Hepatocyte (in vitro differentiated cells): Measurements from ENCODE around the gene CFAP99. TPM values are rescaled to one million over a fixed set of nuclear protein-coding genes. Genes with fewer than 3 reads are reported as not detected.

Experiments
- DNase-seq: peaks from one replicate; pipeline ENCODE4 v3.0.0-alpha.2; 2016; ENCODE audit warnings: low spot score
- H2AFZ ChIP-seq: fragments of 200-600 bp; sonication (generic); 2 replicates; pipeline ENCODE4 v1.6.0; 2016; ENCODE audit warnings: antibody characterized with exemption, mild to moderate bottlenecking
- H3K27ac ChIP-seq: fragments of 200-600 bp; sonication (generic); 2 replicates; pipeline ENCODE4 v1.5.1; 2016; ENCODE audit warnings: mild to moderate bottlenecking
- H3K27me3 ChIP-seq: fragments of 200-600 bp; sonication (generic); 2 replicates; pipeline ENCODE4 v1.6.1; 2016
- H3K36me3 ChIP-seq: fragments of 200-600 bp; sonication (generic); replicated peaks from 2 replicates; pipeline ENCODE4 v1.5.1; 2016; ENCODE audit warnings: low read depth; ENCODE audit not compliant: insufficient read depth
- H3K4me1 ChIP-seq: fragments of 200-600 bp; sonication (generic); 2 replicates; pipeline ENCODE4 v1.5.1; 2016; ENCODE audit warnings: mild to moderate bottlenecking, moderate library complexity; ENCODE audit not compliant: insufficient read depth
- H3K4me2 ChIP-seq: fragments of 200-600 bp; sonication (generic); 2 replicates; pipeline ENCODE4 v1.6.0; 2016
- H3K4me3 ChIP-seq: fragments of 200-600 bp; sonication (generic); 2 replicates; pipeline ENCODE4 v1.5.1; 2016; ENCODE audit warnings: mild to moderate bottlenecking
- H3K79me2 ChIP-seq: fragments of 200-600 bp; sonication (generic); 2 replicates; pipeline ENCODE4 v1.6.0; 2017; ENCODE audit warnings: mild to moderate bottlenecking
- H3K9me2 ChIP-seq: fragments of 200-600 bp; sonication (generic); replicated peaks from 2 replicates; pipeline ENCODE4 v1.6.0; 2017; ENCODE audit warnings: mild to moderate bottlenecking; ENCODE audit not compliant: insufficient read depth
- H3K9me3 ChIP-seq: fragments of 200-600 bp; sonication (generic); 2 replicates; pipeline ENCODE4 v1.5.1; 2016; ENCODE audit warnings: low read depth, mild to moderate bottlenecking
- H4K20me1 ChIP-seq: fragments of 200-600 bp; sonication (generic); 2 replicates; pipeline ENCODE4 v1.6.0; 2016; ENCODE audit warnings: mild to moderate bottlenecking; ENCODE audit not compliant: insufficient read depth, poor library complexity, severe bottlenecking
- EZH2 ChIP-seq: fragments of 200-600 bp; sonication (generic); IDR thresholded peaks from 2 replicates; pipeline ENCODE4 v1.6.1; 2016; ENCODE audit warnings: antibody characterized with exemption, mild to moderate bottlenecking, borderline replicate concordance
- EZH2phosphoT487 ChIP-seq: fragments of 200-600 bp; sonication (generic); IDR thresholded peaks from one replicate; pipeline ENCODE4 v1.6.1; 2018; ENCODE audit warnings: antibody characterized with exemption, mild to moderate bottlenecking, low read depth, moderate library complexity; ENCODE audit not compliant: unreplicated experiment, severe bottlenecking
- WGBS: methylation state at CpG from one replicate; pipeline ENCODE4 v1.1.6; 2016; ENCODE audit warnings: low lambda C conversion rate; ENCODE audit errors: missing lambda C conversion rate; 5-methylcytosine and 5-hydroxymethylcytosine counted together
- polyA plus RNA-seq: library from polyadenylated mRNA; unstranded; fragments of >200 nt; fragmentation: Nextera tagmentation; extraction: Ambion mirVana; gene quantifications from 2 replicates; pipeline ENCODE4 v1.2.1, GENCODE V29; 2016
- total RNA-seq: library from RNA; depleted of rRNA; stranded (reverse); fragments of >200 nt; gene quantifications from 2 replicates; pipeline ENCODE4 v1.2.3, GENCODE V29; 2014
- TF ChIP-seq, protein P1 (sequence below): fragments of 200-600 bp; sonication (generic); IDR thresholded peaks from 2 replicates; pipeline ENCODE4 v1.5.1; 2016; ENCODE audit warnings: antibody characterized with exemption, mild to moderate bottlenecking; ENCODE audit not compliant: poor library complexity

CFAP99 gene
- total and polyA plus RNA-seq, 2 experiments from 2014 or later: not detected

DNA sequence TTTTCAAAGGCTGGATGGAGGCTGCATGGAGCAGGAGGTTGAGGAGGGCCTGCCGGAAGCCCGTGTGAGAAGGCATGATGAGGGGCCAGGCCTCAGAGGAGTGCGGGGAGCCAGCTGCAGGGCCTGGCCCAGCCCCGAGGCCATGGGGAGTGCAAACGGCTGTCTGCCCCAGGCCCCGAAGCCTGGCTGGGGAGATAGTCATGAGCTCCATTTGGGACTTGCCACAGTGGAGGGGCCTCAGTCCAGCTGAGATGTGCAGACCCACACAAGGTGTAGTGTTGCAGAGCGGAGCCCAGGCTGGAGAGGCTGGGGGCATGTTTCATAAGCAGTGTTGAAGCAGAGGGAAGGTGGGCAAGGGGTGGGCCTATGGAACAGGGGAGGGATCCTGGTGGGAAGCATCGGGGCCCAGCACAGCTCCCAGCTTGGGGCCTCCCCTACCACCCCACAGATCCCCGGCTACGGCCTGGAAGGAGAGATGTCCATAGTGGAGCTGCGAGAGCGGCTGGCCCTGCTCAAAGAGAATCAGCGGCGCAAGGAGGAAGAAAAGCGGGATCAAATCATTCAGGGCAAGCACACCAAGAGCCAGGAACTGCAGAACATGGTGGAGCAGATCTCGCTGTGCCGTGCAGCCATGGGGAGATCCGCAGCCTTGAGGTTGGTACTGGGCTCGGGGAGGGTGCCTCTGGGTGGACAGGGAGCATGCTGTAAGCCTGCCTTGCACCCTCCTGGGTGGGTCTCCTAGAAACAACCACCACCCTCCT, 41.0 kb downstream of the CFAP99 start:
- Histone ChIP-seq H3K4me2 (no peak overlapping the region), H3K9me3 (no peaks in the 10 kb centered on the region), H3K4me3 (no peak overlapping the region), H4K20me1 (no peaks in the 10 kb centered on the region), H3K27me3 (no peaks in the 10 kb centered on the region), H3K9me2 (no peaks in the 10 kb centered on the region), H3K79me2 (no peaks in the 10 kb centered on the region), H3K36me3 (no peaks in the 10 kb centered on the region), H3K4me1 (peaks cover 6% of the 10 kb centered on the region), H3K27ac (no peak overlapping the region), H2AFZ (no peak overlapping the region)
- 94% methylated on average over 19 of the region's 19 CpGs for whole genome bisulfite sequencing
- TF ChIP-seq EZH2: no peak
- no peak for DNase-seq

DNA sequence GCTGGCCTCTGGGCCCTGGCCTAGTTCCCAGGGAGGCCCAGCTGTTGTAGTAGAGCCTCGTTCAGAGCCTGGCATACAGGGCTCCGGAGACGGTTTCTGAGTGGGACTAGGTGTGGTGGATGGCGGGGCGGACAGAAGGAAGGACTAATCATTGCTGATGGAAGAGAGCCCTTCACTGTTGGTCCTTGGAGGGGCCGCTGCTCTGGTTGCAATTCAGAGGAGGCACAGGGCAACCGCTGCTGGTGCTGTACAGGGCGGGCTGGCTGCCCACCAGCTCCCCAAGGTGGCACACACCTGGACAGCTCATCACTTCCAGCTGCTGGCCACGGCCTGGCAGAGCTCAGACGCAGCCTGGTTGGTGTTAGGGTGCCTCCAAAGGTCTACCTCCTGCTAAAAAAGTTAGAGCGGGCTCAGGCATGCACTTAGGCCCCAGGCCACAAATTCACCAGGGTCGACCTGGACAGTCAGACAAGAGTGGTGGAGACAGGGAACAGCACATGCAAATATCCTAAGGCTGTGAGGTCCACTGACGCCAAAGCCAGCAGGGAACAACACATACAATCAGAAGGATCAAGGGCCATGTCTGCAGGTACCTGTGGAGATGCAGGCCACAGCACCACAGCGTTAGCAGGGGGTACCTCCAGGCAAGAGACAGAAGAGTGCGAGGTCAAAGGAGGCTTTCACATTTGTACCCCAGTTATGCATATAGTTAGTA, 42.6 kb downstream of the CFAP99 start:
- 84% methylated on average over 15 of the region's 15 CpGs for WGBS

DNA sequence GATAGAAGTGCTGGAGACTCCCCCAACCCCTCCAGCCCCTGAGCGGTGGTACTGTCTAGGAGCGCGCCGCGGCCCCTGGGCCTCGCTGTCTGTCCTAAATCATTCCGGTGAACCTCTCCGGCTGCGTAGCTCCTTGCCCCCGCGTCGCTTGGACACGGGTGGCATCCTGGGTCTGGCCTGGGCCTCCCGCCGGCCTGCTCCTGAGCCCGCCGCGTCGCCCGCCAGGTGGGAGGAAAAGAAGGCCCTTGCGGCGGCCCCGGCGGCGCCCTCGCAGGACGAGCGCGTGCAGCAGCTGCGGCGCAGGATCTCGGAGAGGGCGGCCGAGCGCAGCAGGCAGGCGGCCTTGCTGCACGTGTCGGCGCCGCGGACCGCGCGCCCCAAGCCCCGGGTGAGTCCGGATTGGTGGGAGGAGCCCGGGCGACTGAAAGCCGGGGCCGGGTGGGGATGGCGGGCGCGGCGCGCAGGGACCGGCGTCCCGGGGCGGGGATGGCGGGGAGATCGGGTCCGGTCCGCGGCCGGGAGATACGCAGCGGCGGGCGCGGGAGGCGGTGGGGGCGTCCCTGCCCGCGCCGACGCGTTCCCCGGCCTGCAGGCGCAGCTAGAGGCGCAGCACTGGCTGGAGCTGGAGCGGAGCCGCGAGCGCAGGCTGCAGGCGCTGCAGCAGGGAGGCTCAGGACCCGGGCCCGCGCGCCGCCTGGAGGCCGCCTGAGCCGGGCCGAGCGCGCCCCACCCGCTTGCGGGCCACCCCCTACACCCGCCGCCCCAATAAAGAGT, 43.6 kb downstream of the CFAP99 start:
- H3K27me3 ChIP-seq: no peaks in the 10 kb centered on the region
- H3K4me1 ChIP-seq: peaks cover 6% of the 10 kb centered on the region
- peak overlapping the region; percentile 66 for H3K27ac ChIP-seq
- peak; percentile 91 for DNase-seq
- peak overlapping the region; percentile 54 for H3K4me3 ChIP-seq
- H3K79me2 ChIP-seq: peaks cover 9% of the 10 kb centered on the region
- no peaks in the 10 kb centered on the region for H3K9me3 ChIP-seq
- no peaks in the 10 kb centered on the region for H3K36me3 ChIP-seq
- H3K4me2 ChIP-seq: peak overlapping the region; percentile 92
- WGBS: 6% methylated on average over 45 of the region's 99 CpGs
- peak overlapping the region; percentile 81 for H2AFZ ChIP-seq
- TF ChIP-seq EZH2phosphoT487: no peak
- TF ChIP-seq, protein P1, sequence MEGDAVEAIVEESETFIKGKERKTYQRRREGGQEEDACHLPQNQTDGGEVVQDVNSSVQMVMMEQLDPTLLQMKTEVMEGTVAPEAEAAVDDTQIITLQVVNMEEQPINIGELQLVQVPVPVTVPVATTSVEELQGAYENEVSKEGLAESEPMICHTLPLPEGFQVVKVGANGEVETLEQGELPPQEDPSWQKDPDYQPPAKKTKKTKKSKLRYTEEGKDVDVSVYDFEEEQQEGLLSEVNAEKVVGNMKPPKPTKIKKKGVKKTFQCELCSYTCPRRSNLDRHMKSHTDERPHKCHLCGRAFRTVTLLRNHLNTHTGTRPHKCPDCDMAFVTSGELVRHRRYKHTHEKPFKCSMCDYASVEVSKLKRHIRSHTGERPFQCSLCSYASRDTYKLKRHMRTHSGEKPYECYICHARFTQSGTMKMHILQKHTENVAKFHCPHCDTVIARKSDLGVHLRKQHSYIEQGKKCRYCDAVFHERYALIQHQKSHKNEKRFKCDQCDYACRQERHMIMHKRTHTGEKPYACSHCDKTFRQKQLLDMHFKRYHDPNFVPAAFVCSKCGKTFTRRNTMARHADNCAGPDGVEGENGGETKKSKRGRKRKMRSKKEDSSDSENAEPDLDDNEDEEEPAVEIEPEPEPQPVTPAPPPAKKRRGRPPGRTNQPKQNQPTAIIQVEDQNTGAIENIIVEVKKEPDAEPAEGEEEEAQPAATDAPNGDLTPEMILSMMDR: peak; percentile 50
- no peaks in the 10 kb centered on the region for H4K20me1 ChIP-seq
- no peaks in the 10 kb centered on the region for H3K9me2 ChIP-seq

More for the DNA sequence above, 42.6 kb downstream of the CFAP99 start:
- H3K27me3 ChIP-seq: no peaks in the 10 kb centered on the region
- peaks cover 6% of the 10 kb centered on the region for H3K4me1 ChIP-seq
- H3K27ac ChIP-seq: no peak overlapping the region
- DNase-seq: no peak
- TF ChIP-seq EZH2: no peak
- no peaks in the 10 kb centered on the region for H3K36me3 ChIP-seq
- no peaks in the 10 kb centered on the region for H4K20me1 ChIP-seq
- no peak overlapping the region for H3K4me3 ChIP-seq
- H3K9me2 ChIP-seq: no peaks in the 10 kb centered on the region
- no peak overlapping the region for H2AFZ ChIP-seq
- H3K4me2 ChIP-seq: peak overlapping the region; percentile 92
- peaks cover 2% of the 10 kb centered on the region for H3K79me2 ChIP-seq
- H3K9me3 ChIP-seq: no peaks in the 10 kb centered on the region

DNA sequence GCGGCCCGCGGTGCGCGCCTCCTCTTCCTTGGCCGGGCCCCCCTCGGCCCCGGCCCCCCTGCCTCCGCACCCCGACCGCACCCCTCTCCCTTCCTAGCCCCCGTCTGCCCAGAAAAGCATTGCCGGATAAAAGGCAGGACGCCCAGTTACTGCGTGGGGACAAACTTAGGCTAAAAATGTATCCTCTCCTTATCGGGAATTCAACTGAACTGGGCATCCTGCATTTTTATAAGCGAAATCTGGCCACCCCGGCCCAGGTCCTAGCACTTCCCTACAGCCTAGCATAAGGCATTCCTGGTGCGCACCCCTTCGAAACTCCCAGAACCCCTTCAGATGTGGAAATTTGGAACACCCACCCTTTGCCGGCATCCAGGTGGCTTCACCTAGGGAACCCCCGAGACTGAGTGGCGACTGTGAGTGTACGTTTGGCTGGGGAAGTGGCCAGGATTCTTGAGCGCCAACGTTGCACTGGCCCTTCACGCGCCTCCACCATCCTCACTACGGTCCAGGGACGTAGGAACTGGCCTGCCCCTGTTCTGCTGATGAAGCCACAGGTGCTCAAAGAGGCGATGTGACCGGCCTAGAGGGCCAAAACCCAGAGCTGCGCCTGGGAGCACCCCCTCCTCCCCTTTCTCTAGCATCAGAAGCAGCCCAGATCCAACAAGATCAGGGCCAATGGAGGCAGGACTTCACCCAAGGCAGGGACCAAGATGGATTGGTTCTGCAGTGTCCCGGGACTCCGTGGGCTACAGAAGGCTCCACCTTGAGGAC, 44.4 kb downstream of the CFAP99 start:
- H3K27ac ChIP-seq: no peak overlapping the region
- H3K9me2 ChIP-seq: no peaks in the 10 kb centered on the region
- peaks cover 10% of the 10 kb centered on the region for H3K4me1 ChIP-seq
- H3K27me3 ChIP-seq: no peaks in the 10 kb centered on the region
- peak overlapping the region; percentile 81 for H2AFZ ChIP-seq
- DNase-seq: no peak
- H3K36me3 ChIP-seq: no peaks in the 10 kb centered on the region
- no peaks in the 10 kb centered on the region for H3K9me3 ChIP-seq
- peak overlapping the region; percentile 54 for H3K4me3 ChIP-seq
- TF ChIP-seq EZH2: no peak
- 60% methylated on average over 24 of the region's 35 CpGs for WGBS
- H4K20me1 ChIP-seq: no peaks in the 10 kb centered on the region
- peaks cover 15% of the 10 kb centered on the region for H3K79me2 ChIP-seq
- H3K4me2 ChIP-seq: peak overlapping the region; percentile 92
